ENCODE data around the gene CTDP1.
"Not testable (repeated sequence)": the region's sequence is repeated elsewhere in the genome, so short reads cannot be mapped to it uniquely, and the experiment has no call there.

The CTDP1 gene

DNA sequence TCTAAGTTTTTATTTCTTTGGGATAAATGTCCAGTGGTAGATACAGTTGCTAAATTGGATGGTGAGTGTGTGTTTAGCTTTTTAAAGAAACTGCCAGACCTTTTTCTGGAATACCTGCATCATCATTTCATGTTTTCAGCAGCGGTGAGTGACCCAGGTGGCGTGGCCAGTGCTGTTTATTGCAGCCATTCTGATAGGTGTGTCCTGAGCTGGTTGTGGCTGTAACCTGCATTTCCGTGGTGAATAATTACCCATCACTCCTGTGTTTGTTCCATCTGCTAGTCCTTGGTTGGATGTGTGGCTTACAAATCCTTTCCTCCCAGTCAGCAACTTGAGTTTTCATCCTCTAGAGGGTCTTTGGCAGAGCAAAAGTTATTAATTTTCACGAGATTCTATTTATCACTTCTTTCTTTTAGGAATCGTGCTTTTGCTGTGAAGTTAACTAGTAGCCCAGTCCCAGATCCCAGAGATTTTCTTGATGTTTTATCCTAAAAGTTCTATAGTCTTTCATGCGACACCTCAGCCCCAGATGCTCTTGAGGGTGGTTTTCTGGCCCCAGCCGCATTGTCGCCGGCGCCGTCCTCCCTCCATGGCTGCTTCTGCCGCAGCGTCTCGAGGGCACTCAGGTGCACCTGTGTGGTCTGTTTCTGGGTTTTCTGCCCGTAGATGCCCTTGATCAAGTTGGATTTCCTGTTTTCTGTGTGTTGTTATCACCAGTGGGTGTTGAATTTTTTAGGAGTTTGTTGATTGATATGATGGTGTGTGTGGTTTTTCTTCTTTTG, 44.9 kb downstream of the CTDP1 start:
- DNase-seq (ENCODE audit: low spot score), result no peak

DNA sequence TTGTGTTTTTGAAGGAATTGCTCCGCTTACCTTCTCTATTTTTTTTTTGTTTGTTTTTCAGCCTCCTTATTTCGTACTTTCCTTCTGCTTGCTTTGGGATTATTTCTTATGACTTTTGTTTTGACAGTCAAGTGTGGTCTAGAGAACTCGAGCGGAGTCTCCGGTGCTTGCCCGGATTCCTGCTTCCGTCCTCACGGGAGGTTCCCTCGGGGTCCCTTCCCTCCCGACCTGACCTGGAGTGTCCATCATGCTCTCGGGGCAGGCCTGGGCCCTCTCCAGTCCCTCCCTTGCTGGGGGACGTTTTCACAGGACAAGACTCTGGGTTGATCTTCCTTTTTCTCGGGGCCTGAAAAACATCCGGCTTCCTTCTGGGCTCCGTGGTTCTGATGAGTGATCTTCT, 45.9 kb downstream of the CTDP1 start:
- DNase-seq (ENCODE audit: low spot score), result no peak

DNA sequence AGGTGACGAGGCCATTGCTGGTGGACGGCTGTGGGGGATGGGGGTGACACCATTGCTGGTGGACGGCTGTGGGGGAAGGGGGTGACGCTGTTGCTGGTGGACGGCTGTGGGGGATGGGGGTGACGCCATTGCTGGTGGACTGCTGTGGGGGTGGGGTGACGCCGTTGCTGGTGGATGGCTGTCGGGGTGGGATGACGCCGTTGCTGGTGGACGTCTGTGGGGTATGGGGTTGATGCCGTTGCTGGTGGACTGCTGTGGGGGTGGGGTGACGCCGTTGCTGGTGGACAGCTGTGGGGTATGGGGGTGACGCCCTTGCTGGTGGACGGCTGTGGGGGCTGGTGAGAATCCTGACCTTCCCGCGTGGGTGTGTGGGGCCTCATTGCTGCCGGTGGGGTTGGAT, 47.1 kb downstream of the CTDP1 start:
- no peak for DNase-seq (ENCODE audit: low spot score)

DNA sequence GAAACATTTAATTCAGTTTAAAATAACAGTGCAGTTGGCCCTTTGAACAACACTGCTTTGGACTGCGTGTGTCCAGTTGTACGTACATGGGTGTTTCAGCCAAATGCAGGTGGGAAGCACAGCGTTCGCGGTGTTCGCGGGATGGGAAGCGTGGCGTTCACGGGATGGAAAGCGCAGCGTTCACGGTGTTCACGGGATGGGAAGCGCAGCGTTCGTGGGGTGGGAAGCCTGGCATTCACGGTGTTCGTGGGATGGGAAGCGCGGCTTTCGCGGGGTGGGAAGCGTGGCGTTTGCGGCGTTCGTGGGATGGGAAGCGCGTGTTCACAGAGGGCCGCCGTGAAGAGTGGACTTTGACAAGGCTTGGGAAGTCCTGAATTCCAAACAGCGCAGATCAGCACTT, 47.6 kb downstream of the CTDP1 start:
- DNase-seq (ENCODE audit: low spot score), result no peak

DNA sequence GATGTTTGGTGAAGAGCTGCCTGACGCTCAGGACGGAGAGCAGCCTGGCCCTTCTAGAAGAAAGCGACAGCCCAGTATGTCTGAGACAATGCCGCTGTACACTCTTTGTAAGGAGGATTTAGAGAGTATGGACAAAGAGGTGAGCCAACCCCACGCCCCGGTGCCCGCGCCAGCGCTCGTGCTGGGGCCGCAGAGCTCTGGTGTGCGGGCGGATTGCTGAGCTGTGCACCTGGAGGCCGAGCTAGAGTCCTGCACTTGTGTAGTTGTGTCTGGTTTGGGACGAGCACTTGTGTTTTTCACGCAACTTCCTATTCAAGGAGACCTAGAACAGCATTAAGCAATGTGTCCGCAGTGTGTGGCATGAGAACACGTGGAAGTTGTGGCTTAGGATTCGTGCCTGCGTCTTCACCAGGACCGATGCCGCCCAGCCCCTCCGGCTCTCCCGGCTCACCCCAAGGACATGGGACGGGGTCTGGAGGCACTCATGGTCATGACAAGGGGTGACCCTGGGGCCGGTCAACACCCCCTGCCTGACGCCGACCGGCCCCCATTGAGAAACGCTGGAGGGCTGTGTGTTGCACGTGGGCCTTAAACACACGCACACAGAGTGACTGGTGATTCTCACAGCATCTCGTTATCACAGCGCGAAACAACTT, 49.5 kb downstream of the CTDP1 start:
- no peak for DNase-seq (ENCODE audit: low spot score)

DNA sequence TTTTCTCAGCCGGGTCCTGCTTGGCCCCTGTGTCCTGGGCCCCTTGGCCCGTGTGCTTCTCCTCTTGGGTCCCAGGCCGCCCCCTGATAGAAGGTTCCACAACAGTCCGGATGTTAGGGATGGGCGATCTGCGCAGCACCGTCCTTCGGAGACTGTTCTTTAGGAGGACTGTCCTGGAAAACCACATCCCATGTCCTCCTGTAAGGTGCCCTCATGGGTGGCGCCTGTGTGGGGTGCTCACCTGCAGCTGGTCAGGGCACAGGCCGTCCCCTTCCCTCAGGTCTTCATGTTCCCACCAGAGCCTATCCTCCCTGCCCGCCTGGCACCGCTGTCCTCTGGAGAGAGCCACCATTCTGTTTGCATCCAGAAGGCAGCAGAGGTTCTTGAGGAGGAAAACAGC, 50.0 kb downstream of the CTDP1 start:
- no peak for DNase-seq (ENCODE audit: low spot score)

DNA sequence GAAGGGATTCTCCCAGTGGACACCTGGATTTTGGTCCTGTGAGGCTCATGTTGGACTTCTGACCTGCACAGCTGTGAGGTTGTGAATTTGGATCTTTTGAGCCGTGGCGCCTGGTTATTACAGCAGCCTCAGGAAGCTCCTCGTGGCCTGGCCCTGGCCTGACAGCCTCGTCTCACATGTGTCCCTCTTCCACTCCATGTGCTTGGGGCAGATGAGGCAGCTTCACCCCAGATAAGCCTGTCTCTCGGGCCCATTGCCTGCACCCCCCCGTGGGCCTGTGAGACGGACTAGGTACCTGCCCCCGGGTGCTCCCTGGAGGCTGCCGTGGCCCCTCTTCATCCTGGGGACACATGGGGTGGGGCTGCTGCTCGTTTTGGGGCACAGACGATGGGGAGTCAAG, 51.2 kb downstream of the CTDP1 start:
- no peak for DNase-seq (ENCODE audit: low spot score)

DNA sequence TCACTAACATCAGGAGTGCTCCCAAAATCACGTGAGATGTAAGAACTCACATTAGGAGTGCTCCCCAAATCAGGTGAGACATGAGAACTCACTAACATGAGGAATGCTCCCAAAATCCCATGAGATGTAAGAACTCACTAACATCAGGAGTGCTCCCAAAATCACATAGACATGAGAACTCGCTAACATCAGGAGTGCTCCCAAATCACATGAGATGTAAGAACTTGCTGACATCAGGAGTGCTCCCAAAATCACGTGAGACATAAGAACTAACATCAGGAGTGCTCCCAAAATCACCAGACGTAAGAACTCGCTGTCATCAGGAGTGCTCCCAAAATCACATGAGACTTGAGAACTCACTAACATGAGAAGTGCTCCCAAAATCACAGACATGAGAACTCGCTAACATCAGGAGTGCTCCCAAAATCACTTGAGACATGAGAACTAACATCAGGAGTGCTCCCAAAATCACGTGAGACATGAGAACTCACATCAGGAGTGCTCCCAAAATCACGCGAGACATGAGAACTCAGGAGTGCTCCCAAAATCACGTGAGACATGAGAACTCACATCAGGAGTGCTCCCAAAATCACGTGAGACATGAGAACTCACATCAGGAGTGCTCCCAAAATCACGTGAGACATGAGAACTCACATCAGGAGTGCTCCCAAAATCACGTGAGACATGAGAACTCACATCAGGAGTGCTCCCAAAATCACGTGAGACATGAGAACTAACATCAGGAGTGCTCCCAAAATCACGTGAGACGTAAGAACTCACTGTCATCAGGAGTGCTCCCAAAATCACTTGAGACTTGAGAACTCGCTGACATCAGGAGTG, 52.5 kb downstream of the CTDP1 start:
- not testable (repeated sequence) for DNase-seq (ENCODE audit: low spot score)

DNA sequence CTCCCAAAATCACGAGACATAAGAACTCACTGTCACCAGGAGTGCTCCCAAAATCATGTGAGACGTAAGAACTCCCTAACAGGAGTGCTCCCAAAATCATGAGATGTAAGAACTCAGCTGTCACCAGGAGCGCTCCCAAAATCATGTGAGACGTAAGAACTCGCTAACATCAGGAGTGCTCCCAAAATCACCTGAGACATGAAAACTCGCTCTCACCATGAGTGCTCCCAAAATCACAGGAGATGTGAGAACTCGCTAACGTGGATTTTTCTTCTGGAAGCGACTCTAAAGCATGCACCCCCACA, 53.1 kb downstream of the CTDP1 start:
- DNase-seq (ENCODE audit: low spot score), result no peak

DNA sequence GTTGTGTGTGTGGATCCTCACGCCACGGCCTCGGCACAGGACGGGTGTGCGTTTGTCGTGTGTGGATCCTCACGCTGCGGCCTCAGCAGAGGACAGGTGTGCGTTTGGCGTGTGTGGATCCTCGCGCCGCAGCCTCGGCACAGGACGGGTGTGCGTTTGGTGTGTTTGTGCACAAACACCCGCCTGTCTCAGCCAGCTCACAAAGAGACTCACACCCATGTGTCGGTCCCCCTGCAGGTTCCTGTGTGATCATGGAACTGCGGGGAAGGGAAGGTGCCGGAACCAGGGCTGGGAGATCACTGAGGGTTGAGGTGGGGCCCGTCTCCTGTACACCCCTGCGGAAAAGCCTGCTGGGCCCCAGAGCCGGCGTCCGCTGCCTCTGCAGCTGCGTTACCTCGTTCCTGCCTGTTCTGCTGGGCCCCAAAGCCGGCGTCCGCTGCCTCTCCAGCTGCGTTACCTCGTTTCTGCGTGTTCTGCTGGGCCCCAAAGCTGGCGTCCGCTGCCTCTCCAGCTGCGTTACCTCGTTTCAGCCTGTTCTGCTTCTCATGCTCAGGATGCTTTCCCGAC, 53.6 kb downstream of the CTDP1 start:
- DNase-seq (ENCODE audit: low spot score), result no peak

DNA sequence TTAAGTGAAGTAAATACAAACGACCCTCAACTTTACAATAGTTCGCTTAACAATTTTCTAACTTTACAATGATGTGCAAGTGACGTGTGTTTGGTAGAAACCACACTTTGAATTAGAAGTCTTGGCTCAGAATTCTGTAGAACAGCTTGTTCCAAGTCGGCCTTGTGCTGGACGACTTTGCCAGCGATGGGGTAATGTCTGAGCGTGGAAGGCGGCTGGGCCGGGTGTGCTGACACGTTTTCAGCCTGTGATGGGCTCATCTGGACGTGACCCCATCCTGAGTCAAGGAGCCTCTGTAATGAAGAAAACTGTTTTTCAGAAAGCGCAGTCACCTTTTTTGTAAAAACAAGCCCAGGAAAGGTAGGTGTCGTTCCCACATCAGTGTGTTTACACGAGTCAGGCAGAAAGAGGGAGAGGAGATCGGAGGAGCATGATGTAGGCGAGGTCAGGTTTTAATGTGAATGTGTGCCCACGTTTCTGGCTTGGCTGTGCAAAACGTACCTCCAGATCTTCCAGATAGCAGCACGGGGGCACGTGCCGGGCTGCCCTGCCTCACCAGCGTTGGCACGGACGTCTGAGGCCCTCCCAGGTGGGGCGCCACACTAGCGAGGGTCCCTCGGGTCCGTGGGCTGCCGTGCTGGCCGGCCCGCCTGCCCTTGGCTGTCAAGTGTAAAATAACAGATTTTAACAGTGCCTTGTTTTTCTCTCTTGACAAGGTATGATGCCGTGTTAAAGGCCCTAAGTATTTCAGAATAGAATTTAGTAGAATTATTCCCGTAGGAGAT, 54.6 kb downstream of the CTDP1 start:
- DNase-seq (ENCODE audit: low spot score), result no peak

DNA sequence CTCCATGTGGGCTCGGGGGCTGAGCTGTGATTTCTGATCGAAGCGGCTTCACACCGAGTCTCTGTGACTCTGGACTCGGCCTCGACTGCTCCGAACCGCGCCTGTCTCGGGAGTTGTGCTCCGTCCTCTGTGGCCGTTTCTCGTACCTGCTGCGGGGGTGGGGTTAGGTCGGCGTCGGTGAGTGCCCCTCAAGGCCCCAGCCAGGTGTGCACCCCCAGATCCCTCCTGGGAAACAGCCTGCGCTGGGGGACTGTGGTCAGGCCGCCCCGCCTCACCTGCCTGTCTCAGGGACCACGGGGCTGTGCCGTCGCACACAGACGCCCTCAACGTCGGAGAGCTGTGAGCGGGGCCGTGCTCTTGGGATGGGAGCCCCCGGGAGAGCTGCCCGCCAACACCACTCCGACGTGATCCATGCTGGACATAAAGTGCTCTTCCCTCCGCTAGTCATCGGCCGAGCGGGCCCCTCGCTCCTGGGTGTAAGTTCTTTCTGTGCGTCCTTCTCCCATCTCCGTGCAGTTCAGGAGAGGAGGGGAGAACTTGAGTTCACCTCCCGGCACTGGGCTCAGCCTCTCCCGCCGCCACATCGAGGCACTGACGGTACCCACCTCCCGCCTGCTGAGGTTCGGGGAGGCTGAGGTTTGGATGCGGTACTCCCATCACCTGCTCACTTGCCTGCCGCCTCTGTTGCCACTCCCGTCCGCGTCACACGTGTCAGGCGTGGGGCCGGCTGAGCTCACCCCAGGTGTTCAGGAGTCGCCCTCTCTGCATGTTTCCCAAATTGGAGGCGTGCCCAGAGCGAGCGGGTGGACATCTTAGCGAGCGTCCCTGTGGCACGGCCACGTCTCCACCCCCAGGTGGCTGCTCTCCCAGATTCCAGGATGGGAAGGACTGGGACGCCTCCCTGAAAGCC, 55.7 kb downstream of the CTDP1 start:
- DNase-seq (ENCODE audit: low spot score), result no peak

DNA sequence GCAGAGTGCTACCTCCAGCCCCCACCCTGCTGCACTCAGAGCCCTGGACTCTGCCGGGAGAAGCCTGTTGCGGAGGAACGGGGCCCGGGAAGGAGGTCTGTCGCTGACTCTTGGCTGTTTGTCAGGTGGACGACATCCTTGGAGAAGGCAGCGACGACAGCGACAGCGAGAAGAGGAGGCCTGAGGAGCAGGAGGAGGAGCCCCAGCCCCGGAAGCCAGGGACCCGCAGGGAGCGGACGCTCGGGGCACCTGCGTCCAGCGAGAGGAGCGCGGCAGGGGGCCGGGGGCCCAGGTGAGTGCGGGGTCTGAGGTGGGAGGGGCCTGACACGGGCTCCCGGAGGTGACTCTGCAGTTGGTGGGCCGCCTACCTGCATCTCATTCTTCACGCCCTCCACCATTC, 56.6 kb downstream of the CTDP1 start:
- no peak for DNase-seq (ENCODE audit: low spot score)

DNA sequence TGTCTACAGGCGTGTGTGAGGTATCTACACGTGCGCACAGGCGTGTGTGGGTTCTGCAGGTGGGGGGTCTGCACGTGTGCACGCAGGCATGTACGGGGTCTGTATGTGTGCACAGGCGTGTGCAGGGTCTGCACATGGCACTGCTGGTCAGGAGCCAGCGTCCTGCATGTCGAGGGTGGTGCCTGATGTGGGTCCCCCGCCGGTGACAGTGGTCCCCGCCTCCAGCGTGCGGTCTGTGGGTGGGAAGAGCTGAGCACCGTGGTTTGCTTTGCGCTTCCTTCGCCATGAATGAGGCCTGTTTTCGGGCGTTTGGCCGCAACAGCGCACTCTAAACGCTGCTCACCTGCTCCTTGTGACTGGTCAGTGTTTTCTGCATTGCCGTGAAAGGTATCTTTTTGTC, 57.2 kb downstream of the CTDP1 start:
- DNase-seq (ENCODE audit: low spot score), result no peak

DNA sequence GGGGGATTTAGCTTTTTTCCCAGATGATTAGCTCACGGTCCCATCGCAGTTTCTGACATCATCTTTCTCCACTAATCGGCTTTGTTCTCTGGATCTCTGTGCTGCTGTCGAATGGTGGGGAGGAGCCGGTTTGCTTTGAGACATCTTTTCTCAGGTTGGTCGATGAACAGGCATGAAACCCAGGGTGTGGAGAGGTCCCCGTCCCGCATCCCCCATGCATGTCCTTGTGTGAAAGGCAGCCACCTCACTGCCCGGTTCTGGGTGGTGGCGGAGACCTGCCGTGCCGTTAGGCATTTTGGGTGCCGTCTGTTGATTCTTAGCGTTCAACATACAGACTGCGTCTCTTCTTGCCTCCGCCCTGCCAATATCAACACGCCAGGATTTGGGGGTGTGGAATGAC, 57.8 kb downstream of the CTDP1 start:
- DNase-seq (ENCODE audit: low spot score), result no peak

DNA sequence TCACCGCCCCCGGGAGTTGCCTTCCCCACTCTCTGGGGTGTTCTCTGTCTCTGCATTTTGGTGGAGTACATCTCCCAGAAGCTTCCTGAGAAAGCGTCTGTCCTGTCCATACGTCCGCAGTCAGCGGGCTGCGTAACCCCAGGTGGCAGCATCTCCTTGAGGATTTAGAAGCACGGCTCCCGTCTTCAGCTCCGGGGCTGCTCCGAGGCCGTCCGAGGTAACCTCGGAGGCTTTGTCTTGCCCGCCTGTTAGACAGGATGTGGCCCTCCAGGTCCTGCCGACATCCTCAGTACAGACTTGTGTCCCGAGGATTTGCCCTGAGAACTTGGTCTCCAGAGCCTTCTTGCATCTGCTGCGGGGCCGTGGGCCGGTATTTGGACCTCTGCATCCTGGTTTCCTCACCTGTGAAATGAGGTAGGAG, 58.4 kb downstream of the CTDP1 start:
- no peak for DNase-seq (ENCODE audit: low spot score)

DNA sequence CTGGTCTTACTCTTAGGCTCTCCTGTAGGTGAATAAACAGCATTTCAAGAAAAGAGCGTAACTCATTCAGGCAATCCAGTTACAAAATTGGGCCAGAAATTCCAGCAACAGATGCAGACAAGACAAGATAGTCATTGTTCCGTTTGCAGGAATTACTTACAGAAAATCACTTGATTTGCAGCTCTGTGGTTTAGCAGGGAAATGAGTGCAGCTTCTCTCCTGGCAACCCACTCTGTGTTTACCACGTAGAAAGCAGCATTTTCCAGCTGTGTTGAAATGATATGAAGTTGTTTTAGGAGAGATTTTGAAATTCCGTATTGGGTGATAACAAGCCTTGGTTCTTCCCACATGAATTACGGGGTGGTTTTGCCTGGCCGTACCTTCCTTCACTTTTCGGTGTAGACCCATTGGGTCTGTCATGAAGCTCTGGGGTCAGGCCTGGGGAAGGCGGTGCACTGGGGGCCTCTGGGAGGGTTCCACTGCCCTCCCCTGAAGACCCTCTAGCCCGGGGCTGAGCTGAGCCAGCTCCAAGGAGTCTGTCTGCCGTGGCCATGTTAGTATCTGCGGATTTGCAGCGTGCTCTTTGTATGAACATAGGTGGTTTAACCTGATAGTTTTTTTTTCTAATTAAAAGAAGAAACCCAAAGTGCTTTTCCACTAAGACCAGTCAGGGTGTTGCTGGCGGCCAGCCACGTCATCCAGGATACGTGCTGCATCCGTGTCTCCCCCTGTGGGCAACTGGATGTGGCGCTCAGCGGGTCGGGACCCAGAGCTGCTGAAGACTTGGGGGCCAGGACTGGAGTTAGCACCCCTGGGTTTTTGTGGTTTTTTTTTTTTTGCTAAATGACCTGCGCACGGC, 59.2 kb downstream of the CTDP1 start:
- no peak for DNase-seq (ENCODE audit: low spot score)

DNA sequence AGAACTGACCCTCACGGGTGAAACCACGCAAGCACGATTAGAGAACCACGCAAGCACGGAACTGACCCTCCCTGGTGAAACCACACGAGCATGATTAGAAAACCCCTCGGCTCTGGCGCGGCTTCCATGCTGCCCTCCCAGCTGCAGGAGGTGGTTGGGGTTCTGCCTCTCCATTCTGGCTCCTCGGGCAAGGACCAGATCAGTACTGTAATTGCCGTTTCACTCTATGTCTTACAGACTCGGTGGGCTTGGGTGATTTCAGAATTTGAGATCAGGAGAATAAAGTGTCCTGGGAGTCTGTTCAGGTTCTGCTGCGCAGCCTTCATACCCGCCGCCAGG, 59.8 kb downstream of the CTDP1 start:
- DNase-seq (ENCODE audit: low spot score), result no peak

DNA sequence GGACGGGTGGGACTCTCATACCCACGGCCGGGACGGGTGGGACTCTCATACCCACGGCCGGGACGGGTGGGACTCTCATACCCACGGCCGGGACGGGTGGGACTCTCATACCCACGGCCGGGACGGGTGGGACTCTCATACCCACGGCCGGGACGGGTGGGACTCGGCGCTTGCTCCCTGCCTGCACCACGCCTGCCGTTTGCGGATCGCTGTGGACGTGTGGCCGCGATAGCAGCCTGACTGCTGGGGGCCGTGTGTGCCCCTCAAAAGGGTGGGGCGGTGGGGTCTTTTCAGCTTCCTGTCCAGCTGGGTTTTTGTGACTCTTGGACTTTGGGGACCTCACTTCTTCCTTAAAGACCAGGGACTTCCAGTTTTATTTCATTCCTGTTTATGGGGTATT, 60.4 kb downstream of the CTDP1 start:
- DNase-seq (ENCODE audit: low spot score), result not testable (repeated sequence)

Measured in CD4-positive, alpha-beta T cell treated with Interleukin-6 at 100 ng/mL for 8 hours (primary cell).